ENCODE results near the gene CTNNBL1.

GRCh38 chr20:37868851-37869333 is 175.1 kb downstream of the CTNNBL1 start:
- TF ChIP-seq POLR2A (IDR thresholded peaks at IDR 0.05; ENCODE audit: low read depth) (no peak), CTCF (IDR thresholded peaks at IDR 0.05) (no peak)

Data from esophagus muscularis mucosa (tissue), 3 donors.